Neuron (in vitro differentiated cells): ENCODE measurements around the gene RIMBP2.

Experiments used
- H2AFZ ChIP-seq: one replicate; pipeline ENCODE4 v1.6.1; 2013; ENCODE audit warnings: low read depth, mild to moderate bottlenecking, inconsistent platforms, low read length, moderate library complexity
- H3K27me3 ChIP-seq: one replicate; pipeline ENCODE4 v1.6.1; 2013; ENCODE audit warnings: low read length; ENCODE audit not compliant: insufficient read depth
- H3K36me3 ChIP-seq: one replicate; pipeline ENCODE4 v1.6.1; 2013; ENCODE audit warnings: low read length; ENCODE audit not compliant: insufficient read depth
- H3K4me1 ChIP-seq: one replicate; pipeline ENCODE4 v1.6.1; 2013; ENCODE audit warnings: low read length; ENCODE audit not compliant: insufficient read depth
- H3K4me3 ChIP-seq: 2 replicates; pipeline ENCODE4 v1.5.1; 2013; ENCODE audit warnings: mild to moderate bottlenecking, low read length, moderate library complexity
- H3K9me3 ChIP-seq: one replicate; pipeline ENCODE4 v1.6.1; 2013; ENCODE audit warnings: low read length

The RIMBP2 gene

DNA sequence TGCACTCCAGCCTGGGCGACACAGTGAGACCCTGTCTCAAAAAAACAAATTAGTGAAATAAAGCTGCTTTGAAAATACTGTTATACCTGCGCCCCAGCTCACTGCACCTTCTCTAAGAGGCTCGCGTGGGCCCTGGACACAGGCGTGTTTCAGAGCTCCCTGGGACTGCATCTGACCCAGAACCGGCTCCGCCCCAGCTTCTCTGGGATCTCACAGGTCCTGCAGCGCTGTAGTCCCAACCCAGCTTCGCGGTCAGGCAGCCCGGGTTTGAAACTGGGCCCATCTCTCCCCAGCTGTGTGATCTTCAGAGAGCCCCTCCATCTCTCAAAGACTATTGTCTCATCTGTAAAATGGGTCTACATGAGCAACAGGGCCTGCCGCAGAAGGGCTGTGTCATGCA is 7.5 kb downstream of the RIMBP2 start:
- H3K4me3 ChIP-seq = no peak overlapping the region
- peaks cover 12% of the 10 kb centered on the region for H3K27me3 ChIP-seq
- H3K36me3 ChIP-seq = no peaks in the 10 kb centered on the region
- H3K9me3 ChIP-seq = no peaks in the 10 kb centered on the region
- no peaks in the 10 kb centered on the region for H3K4me1 ChIP-seq
- no peak overlapping the region for H2AFZ ChIP-seq

DNA sequence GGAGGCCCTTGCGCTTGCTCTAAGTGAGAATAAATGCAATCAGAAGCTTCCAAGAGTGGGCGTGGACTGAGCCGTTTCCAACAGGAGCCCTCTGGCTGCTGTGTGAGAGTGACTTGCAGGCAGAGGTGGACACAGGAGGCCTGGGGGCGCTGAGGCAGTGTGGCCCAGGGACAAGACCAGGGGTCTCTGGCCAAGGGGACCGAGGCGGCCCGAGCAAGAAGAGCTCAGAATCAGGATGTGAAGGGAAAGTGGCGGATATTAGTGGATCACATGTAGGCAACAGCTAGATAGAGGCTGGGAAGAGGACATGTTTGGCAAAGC is 8.6 kb downstream of the RIMBP2 start:
- Histone ChIP-seq H3K9me3 (no peaks in the 10 kb centered on the region), H3K4me1 (no peaks in the 10 kb centered on the region), H3K36me3 (no peaks in the 10 kb centered on the region), H3K4me3 (no peak overlapping the region), H3K27me3 (peaks cover 7% of the 10 kb centered on the region), H2AFZ (no peak overlapping the region)

DNA sequence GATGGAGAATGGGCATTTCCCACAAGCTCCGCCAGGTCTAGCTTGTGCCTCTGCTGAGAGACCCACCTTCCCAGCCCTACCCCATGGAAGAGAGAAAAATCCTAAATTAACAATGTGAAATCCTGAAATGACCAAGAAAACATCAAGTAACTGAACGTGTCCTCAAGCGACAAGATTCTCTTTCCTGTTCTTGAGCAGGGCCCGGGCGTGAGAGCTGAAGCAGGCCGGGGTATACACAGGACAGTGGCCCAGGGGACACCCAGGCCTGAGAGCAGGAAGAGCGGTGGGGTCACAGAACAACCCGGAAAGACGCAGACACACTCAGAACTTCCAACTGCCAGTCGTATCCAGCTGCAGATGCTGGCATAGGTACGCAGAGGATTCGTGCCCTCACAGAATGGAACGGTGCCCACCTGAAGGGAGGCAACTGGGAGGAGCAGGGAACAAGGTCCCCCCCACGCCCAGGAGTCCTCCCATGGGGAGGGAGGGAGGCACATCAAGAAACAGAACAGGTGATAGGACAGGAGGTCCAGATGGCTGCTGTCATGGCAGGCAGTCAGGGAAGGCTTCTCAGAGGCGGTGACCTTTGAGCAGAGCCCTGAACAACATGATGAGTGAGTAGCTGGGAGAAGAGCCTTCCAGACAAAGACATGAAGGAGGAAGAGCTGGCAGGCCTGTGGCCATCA is 9.1 kb downstream of the RIMBP2 start:
- Histone ChIP-seq H3K4me1 (no peaks in the 10 kb centered on the region), H2AFZ (no peak overlapping the region), H3K4me3 (no peak overlapping the region), H3K27me3 (peaks cover 7% of the 10 kb centered on the region), H3K9me3 (no peaks in the 10 kb centered on the region), H3K36me3 (no peaks in the 10 kb centered on the region)

DNA sequence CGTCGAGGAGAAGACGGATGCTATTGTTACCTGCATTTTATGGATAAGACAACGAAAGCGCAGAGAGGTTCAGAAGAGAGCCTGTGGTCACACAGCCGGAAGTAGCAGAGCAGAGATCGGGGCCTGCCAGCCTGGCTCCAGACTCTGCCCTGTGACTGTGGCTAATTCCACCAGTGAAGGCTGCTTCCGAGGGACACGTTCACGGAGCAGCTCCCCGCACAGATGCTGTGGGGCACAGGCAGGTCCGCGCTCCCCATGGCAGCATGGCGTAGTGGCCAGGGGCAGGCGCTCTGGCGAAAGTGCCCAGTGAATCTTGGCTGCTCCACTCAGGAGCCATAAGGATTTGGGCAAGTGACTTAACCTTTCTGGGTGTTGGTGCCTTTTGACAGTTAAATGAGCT is 9.8 kb downstream of the RIMBP2 start:
- Histone ChIP-seq H3K9me3 (no peaks in the 10 kb centered on the region), H3K27me3 (peaks cover 7% of the 10 kb centered on the region), H2AFZ (no peak overlapping the region), H3K4me3 (no peak overlapping the region), H3K4me1 (no peaks in the 10 kb centered on the region), H3K36me3 (no peaks in the 10 kb centered on the region)

DNA sequence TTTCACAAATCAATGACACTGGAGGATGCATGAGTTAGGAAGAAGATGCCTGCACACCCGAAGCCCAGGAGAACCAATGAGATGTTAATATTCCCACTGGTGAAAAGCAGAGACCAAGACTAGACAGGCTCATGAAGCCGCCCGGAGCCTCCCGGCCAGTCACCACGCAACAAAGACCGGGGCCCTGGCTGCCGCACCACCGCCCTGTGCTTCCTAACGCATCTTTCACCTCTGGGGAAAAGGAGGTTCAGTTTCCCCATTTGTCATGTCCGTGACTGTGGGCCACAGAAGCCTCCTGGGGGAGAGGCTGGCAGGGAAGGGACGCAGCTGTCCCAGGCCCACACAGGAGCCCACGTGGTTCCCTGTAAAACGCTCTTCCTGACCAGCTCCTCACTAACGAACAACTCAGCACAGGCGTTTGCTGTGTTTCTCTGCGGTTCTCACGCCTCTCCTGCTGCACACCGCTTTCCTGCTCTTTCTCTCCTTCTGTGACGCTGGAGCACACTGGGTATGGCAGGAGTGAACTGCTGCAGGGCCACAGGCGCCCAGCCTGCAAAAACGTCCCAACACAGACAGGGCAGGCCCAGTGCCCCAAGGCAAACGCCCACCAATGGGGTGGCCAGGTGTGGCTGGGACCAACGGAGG is 10.8 kb downstream of the RIMBP2 start:
- H2AFZ ChIP-seq = no peak overlapping the region
- no peak overlapping the region for H3K4me3 ChIP-seq
- peaks cover 7% of the 10 kb centered on the region for H3K27me3 ChIP-seq
- H3K4me1 ChIP-seq = no peaks in the 10 kb centered on the region
- H3K36me3 ChIP-seq = no peaks in the 10 kb centered on the region
- H3K9me3 ChIP-seq = no peaks in the 10 kb centered on the region

DNA sequence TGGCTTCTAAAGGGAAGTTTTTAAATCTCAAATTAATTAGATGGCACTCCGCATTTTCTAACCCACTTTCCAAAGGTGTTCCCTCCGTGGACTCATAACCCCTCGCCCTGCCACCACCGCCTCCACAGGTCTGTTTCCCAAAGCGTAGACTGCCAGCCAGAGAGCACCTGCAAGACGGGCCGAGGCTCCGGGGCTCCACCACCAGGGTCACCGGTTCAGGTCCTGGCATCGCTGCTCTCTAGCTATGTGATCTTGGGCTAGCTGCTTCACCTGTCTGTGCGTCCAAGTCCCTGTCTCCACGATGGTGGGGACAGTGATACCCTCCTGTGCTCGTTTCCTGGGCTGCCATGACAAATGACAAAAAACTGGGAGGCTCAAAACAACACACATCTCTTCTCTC is 11.5 kb downstream of the RIMBP2 start:
- Histone ChIP-seq H3K27me3 (peaks cover 7% of the 10 kb centered on the region), H3K36me3 (no peaks in the 10 kb centered on the region), H3K4me3 (no peak overlapping the region), H2AFZ (no peak overlapping the region), H3K9me3 (no peaks in the 10 kb centered on the region), H3K4me1 (no peaks in the 10 kb centered on the region)

DNA sequence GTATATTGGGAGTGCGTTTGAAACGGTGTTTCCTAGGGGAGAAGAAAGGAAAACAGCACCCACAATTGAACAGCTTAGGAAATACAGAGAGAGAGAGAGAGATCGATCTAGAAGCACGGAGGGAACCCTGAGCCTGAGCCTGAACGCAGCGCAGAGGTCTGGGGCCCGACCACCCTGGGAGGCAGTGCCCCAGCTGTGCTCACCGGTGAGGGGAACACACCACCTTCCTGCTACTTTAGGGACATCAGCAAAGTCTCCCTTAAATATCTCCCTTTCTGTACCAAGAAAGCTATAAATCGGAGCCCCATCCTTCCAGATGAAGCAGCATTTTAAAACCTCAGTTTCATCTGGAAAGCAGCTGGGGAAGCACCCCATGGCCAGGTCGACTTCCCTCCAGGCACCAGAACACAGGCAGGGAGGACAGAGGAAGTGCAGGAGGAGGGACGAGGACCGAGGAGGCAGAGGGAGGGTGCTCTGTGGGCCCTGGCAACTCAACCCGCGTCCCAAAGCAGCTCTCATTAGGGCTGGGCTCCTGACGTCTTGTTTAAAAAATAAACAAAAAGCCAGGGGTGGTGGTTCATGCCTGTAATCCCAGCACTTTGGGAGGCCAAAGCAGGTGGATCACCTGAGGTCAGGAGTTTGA is 12.2 kb downstream of the RIMBP2 start:
- Histone ChIP-seq H3K4me3 (no peak overlapping the region), H2AFZ (no peak overlapping the region), H3K27me3 (peaks cover 7% of the 10 kb centered on the region), H3K4me1 (no peaks in the 10 kb centered on the region), H3K36me3 (no peaks in the 10 kb centered on the region), H3K9me3 (no peaks in the 10 kb centered on the region)

DNA sequence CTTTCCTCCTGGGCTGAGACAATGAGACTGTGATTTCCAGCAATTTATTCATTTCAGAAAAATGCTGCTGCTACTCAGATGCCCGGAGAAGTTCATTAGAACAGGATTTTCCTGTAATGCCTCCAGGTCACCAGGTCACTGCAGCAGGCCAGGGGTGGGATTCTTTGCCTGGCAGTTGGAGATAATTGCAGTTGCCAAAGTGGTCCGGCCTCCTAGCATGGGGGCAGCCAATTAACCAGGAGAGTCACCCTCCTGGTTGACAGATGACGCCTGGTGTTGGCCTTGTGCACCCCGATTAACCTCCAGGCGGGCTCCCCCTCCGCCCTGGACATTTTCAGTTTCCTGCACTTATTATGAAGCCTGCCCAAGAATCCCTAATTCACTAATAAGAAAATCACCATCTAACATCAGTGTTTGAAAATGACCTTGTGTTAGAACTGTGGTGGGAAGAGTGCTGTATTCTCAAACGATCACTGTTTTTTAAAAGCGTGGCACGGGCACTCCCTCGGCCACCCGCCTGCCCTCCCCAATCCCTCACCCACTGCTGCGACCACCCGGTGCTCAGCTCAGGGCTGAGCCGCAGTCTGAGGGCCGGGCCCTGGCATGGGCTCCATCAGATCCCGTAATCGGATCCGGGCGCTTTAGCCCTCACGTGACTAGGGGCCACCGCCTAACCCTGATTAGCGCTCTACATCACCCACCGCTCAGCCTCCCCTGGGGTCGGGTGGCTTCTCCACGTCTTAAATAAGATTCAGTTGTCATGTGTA is 12.9 kb downstream of the RIMBP2 start:
- Histone ChIP-seq H3K27me3 (peaks cover 7% of the 10 kb centered on the region), H2AFZ (no peak overlapping the region), H3K36me3 (no peaks in the 10 kb centered on the region), H3K9me3 (no peaks in the 10 kb centered on the region), H3K4me1 (no peaks in the 10 kb centered on the region), H3K4me3 (no peak overlapping the region)

DNA sequence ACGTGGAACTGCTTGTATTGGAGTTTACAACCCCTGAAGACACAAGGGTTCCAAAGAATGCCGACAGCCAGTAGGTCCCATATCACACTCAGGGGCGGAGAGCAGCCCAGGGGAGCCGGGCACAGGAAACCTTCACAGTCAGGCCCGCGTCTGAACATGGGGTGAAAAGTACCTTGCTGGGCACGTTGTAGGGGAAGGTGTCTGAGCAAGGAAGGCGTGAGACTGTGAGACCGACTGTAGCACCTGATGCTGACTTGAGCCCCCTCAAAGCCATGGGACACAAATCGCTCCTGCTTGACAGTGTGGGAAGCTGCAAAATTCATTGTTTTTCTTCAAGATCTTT is 14.7 kb downstream of the RIMBP2 start:
- no peaks in the 10 kb centered on the region for H3K9me3 ChIP-seq
- no peaks in the 10 kb centered on the region for H3K4me1 ChIP-seq
- H3K27me3 ChIP-seq = peaks cover 7% of the 10 kb centered on the region
- no peaks in the 10 kb centered on the region for H3K36me3 ChIP-seq
- H3K4me3 ChIP-seq = no peak overlapping the region
- no peak overlapping the region for H2AFZ ChIP-seq

DNA sequence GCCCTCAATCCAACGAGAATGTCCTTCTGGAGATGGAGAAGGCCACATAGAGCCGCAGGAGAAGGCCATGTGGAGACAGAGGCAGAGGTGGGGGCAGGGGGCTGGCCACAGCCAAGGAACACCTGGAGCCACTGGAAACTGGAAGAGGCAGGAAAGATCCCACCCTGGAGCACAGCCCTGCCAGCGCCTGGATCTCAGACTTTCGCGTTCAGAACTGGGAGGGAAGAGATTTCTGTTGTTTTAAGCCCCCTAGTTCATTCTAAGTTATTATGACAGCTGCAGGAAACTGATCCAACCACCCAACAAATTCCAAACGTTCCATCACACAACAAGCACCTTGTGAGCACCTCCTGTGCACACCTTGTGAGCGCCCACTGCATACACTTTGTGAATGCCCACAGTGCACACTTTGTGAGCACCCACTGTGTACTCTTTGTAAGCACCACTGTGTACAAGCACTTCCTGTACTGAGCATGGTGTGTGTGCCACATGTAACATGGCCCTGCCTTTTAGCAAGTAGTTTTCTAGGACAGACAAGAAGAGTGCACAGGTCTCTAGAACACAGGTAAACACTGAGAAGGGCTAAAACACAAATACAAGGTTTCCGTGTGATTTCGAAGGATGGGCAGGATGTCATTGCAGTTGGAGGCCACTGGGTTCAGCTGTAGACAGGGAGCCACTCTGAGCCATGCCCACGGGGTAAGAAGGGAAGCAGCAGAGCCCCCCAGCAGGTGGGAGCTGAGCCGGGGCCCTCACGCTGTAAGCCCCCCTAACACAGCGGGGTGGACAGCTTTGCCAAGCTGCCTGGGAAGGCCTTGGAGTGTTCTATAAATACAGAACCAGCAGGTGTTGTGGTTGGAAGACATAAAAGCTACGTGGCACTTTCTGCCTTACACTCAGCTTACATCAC is 15.4 kb downstream of the RIMBP2 start:
- Histone ChIP-seq H3K4me3 (no peak overlapping the region), H2AFZ (no peak overlapping the region), H3K4me1 (no peaks in the 10 kb centered on the region), H3K27me3 (peaks cover 9% of the 10 kb centered on the region), H3K36me3 (no peaks in the 10 kb centered on the region), H3K9me3 (no peaks in the 10 kb centered on the region)

DNA sequence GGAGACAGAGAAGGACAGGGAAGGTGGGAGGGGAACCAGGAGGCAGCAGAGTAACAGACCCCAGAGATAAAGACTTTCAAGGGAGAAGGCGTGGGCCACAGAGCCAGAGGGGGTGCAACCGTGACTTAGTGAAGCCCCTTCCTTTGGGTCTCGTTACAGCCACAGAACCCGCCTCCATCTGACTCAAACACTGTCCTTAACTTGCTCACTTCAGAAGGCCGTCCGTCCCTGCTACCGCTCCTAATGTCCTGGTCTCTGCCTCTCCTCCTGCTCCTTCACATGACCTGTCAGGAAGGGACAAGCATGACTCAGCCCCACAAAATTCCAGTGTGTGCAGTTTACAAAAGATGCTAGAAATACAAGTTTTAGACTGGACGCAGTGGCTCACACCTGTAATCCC is 18.0 kb downstream of the RIMBP2 start:
- H2AFZ ChIP-seq = no peak overlapping the region
- H3K4me3 ChIP-seq = no peak overlapping the region
- H3K9me3 ChIP-seq = no peaks in the 10 kb centered on the region
- no peaks in the 10 kb centered on the region for H3K36me3 ChIP-seq
- H3K27me3 ChIP-seq = peaks cover 2% of the 10 kb centered on the region
- no peaks in the 10 kb centered on the region for H3K4me1 ChIP-seq

DNA sequence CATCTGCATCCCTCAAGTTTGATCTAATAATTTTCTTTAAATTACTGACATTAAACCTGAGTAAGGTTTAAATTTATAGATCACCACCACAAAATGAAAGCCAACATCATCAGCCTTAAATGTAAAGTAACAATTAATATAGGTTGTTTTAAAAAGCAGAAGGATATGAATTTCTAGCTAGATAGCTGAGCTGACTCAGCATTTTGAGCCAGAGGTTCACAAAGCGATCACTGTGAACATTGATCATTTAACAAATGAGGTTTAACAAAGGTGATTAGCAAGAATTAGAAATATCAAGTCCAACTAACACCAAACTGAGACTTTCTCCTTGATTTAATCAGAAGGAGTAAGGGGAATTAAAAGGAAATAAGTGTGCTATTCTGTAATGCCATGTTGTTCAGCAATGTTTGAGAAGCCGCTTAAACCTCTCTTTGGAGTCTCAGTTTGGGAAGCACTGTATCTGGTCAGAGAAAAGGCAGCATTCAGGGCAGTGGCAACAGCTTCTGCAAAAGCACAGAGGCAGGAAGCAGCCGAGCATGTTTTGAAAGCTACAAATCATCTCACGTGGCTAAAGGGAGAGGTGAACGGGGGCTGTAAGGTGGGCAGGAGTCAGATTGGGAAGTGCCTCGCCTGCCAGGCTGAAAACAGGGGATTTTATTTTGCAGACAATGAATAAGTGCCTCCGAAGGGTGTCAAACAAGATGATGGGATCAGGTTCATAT is 19.6 kb downstream of the RIMBP2 start:
- H2AFZ ChIP-seq = no peak overlapping the region
- no peaks in the 10 kb centered on the region for H3K9me3 ChIP-seq
- no peaks in the 10 kb centered on the region for H3K36me3 ChIP-seq
- H3K27me3 ChIP-seq = peaks cover 2% of the 10 kb centered on the region
- H3K4me3 ChIP-seq = no peak overlapping the region
- H3K4me1 ChIP-seq = no peaks in the 10 kb centered on the region
